Measurements from ENCODE around the gene PRIMPOL. TPM values are rescaled to one million over a fixed set of nuclear protein-coding genes. Genes with fewer than 3 reads are reported as not detected.
A peak's percentile ranks its signal among the peaks of the same experiment; 100 is the strongest.

PRIMPOL gene
- total RNA-seq, 3 donors from 2014 or later, result 15.4 to 25.2 (median 15.7) TPM

- no peaks in the 10 kb centered on the region for H3K9me3 ChIP-seq
- intact Hi-C loops (cut with DNase I; ENCODE audit: low total_unique reads), result no loop called here
- no peak for DNase-seq (ENCODE audit: low spot score in 2 of 2)
- H3K27ac ChIP-seq, result peak overlapping the region in 1 of 2 donors; percentile 12
- no peaks in the 10 kb centered on the region for H3K36me3 ChIP-seq
- no peaks in the 10 kb centered on the region for H3K27me3 ChIP-seq
- TF ChIP-seq CTCF (IDR thresholded peaks at IDR 0.05), result no peak
- no peak for TF ChIP-seq POLR2A (IDR thresholded peaks at IDR 0.05)
- TF ChIP-seq POLR2AphosphoS5 (IDR thresholded peaks at IDR 0.05), result no peak
- peaks cover 0 to 5% of the 10 kb centered on the region in 2 donors for H3K4me1 ChIP-seq
- no peak overlapping the region for H3K4me3 ChIP-seq
Measured at GRCh38 chr4:184728858-184729257, 79.3 kb downstream of the PRIMPOL start.

GRCh38 chr4:184729946-184730345, 80.4 kb downstream of the PRIMPOL start:
- H3K27ac ChIP-seq, result no peak overlapping the region
- intact Hi-C loops (cut with DNase I; ENCODE audit: low total_unique reads), result no loop called here
- H3K4me1 ChIP-seq, result peaks cover 0 to 8% of the 10 kb centered on the region in 2 donors
- DNase-seq (ENCODE audit: low spot score in 2 of 2), result no peak
- no peak overlapping the region for H3K4me3 ChIP-seq
- TF ChIP-seq CTCF (IDR thresholded peaks at IDR 0.05) (no peak), POLR2A (IDR thresholded peaks at IDR 0.05) (no peak), POLR2AphosphoS5 (IDR thresholded peaks at IDR 0.05) (no peak)
- H3K9me3 ChIP-seq, result no peaks in the 10 kb centered on the region
- no peaks in the 10 kb centered on the region for H3K36me3 ChIP-seq
- no peaks in the 10 kb centered on the region for H3K27me3 ChIP-seq

- intact Hi-C loops (cut with DNase I; ENCODE audit: low total_unique reads), result no loop called here
- peaks cover 0 to 9% of the 10 kb centered on the region in 2 donors for H3K4me1 ChIP-seq
- no peaks in the 10 kb centered on the region for H3K9me3 ChIP-seq
- H3K4me3 ChIP-seq, result no peak overlapping the region
- no peak for DNase-seq (ENCODE audit: low spot score in 2 of 2)
- no peaks in the 10 kb centered on the region for H3K27me3 ChIP-seq
- TF ChIP-seq POLR2A (IDR thresholded peaks at IDR 0.05) (no peak), POLR2AphosphoS5 (IDR thresholded peaks at IDR 0.05) (no peak), CTCF (IDR thresholded peaks at IDR 0.05) (no peak)
- H3K27ac ChIP-seq, result no peak overlapping the region
- no peaks in the 10 kb centered on the region for H3K36me3 ChIP-seq
Measured at GRCh38 chr4:184731056-184731455, 81.5 kb downstream of the PRIMPOL start.

GRCh38 chr4:184732126-184732525, 82.6 kb downstream of the PRIMPOL start:
- no peak for DNase-seq (ENCODE audit: low spot score in 2 of 2)
- H3K4me1 ChIP-seq, result peaks cover 0 to 9% of the 10 kb centered on the region in 2 donors
- TF ChIP-seq POLR2A (IDR thresholded peaks at IDR 0.05) (no peak), POLR2AphosphoS5 (IDR thresholded peaks at IDR 0.05) (no peak), CTCF (IDR thresholded peaks at IDR 0.05) (no peak)
- H3K27me3 ChIP-seq, result no peaks in the 10 kb centered on the region
- no peak overlapping the region for H3K27ac ChIP-seq
- no peaks in the 10 kb centered on the region for H3K9me3 ChIP-seq
- no peak overlapping the region for H3K4me3 ChIP-seq
- no peaks in the 10 kb centered on the region for H3K36me3 ChIP-seq
- intact Hi-C loops (cut with DNase I; ENCODE audit: low total_unique reads), result no loop called here

- Histone ChIP-seq H3K9me3 (no peaks in the 10 kb centered on the region), H3K4me1 (peaks cover 0 to 9% of the 10 kb centered on the region in 2 donors), H3K27me3 (no peaks in the 10 kb centered on the region), H3K27ac (peak within 1 kb of the TSS; percentile 66 to 69), H3K4me3 (peak within 1 kb of the TSS; percentile 72 to 87 (median 85)), H3K36me3 (no peaks in the 10 kb centered on the region)
- intact Hi-C loops (cut with DNase I; ENCODE audit: low total_unique reads), result no loop called here
- peak; percentile 94 for DNase-seq (ENCODE audit: low spot score in 2 of 2)
- TF ChIP-seq POLR2A (IDR thresholded peaks at IDR 0.05), result peak; percentile 41
- TF ChIP-seq POLR2AphosphoS5 (IDR thresholded peaks at IDR 0.05), result peak; percentile 81 to 83 (median 82)
- no peak for TF ChIP-seq CTCF (IDR thresholded peaks at IDR 0.05)
Measured at GRCh38 chr4:184733654-184734524, 84.4 kb downstream of the PRIMPOL start, which contains the start of gene CENPU. TSS of gene CENPU (minus strand) at chr4:184734096. CDS start at chr4:184734062, 34 bp downstream.

Measured in breast epithelium (tissue), 4 donors.